A549 (cell line): Measurements from ENCODE around the gene NUDT6. TPM values are rescaled to one million over a fixed set of nuclear protein-coding genes. Genes with fewer than 3 reads are reported as not detected.
A peak's percentile ranks its signal among the peaks of the same experiment; 100 is the strongest.
"Not testable (repeated sequence)": the region's sequence is repeated elsewhere in the genome, so short reads cannot be mapped to it uniquely, and the experiment has no call there.

Experiments used
- ATAC-seq, 2 experiments: fragments of 200-7000 bp in 1 of 2; fragments of >200 bp in 1 of 2; cut with Nextera tagmentation in 1 of 2; cut with Tn5 transposase in 1 of 2; 3 replicates each; pipeline versions ENCODE4 v1.8.0 to v1.9.1; 2018 to 2020; ENCODE audit warnings: mild to moderate bottlenecking in 1 of 2, moderate library complexity in 1 of 2
- CTCF ChIA-PET: fragments of 300-600 bp; sonication (Branson Sonifier 250); formaldehyde crosslinking; extraction: SDS; loops from one replicate; lab custom pipeline; 2021; ENCODE audit warnings: antibody characterized with exemption, inconsistent platforms; lab: Yijun Ruan, JAX
- POLR2A ChIA-PET: fragments of 350-600 bp; formaldehyde crosslinking; extraction: SDS; loops from one replicate; lab custom pipeline; 2021; ENCODE audit warnings: antibody characterized with exemption, inconsistent platforms; lab: Yijun Ruan, JAX
- DNase-seq, 2 experiments: peaks; one replicate each; pipeline versions ENCODE4 v3.0.0 to v3.0.0-alpha.2; 2011 to 2016; ENCODE audit warnings: low read depth in 1 of 2, low spot score in 1 of 2
- FAIRE-seq: peaks from 2 replicates; lab custom pipeline; 2011; peaks lifted over from hg19 to GRCh38; lab: Jason Lieb, UNC
- H3K27ac ChIP-seq, 2 experiments: fragments of >200 bp; sonication (Bioruptor Twin); formaldehyde crosslinking; 3 replicates each; pipeline ENCODE4 v1.5.1; 2016 to 2017
- H3K4me1 ChIP-seq: fragments of >200 bp; sonication (Bioruptor Twin); formaldehyde crosslinking; 3 replicates; pipeline ENCODE4 v1.6.1; 2016
- H3K4me2 ChIP-seq: fragments of >200 bp; sonication (Bioruptor Twin); formaldehyde crosslinking; 3 replicates; pipeline ENCODE4 v1.6.1; 2016
- H3K4me3 ChIP-seq: fragments of >200 bp; sonication (Bioruptor Twin); formaldehyde crosslinking; 3 replicates; pipeline ENCODE4 v1.5.1; 2016
- H3K9me3 ChIP-seq: fragments of >200 bp; sonication (Bioruptor Twin); formaldehyde crosslinking; 3 replicates; pipeline ENCODE4 v1.6.1; 2016
- CBX2 ChIP-seq: fragments of 200-600 bp; sonication (generic); IDR thresholded peaks from 2 replicates; pipeline ENCODE4 v1.6.1; 2016; ENCODE audit warnings: low read depth, mild to moderate bottlenecking, borderline replicate concordance
- CEBPB ChIP-seq, 2 experiments: fragments of >200 bp in 1 of 2; sonication (Bioruptor Twin) in 1 of 2; formaldehyde crosslinking in 1 of 2; IDR thresholded peaks; 2 replicates each; pipeline ENCODE4 v1.6.1; 2012 to 2016
- EHF ChIP-seq: fragments of 250-450 bp; sonication (Bioruptor Pico); IDR thresholded peaks from 2 replicates; pipeline ENCODE4 v1.5.0; 2020; ENCODE audit warnings: mild to moderate bottlenecking
- HEYL ChIP-seq: fragments of 250-450 bp; sonication (Bioruptor Pico); IDR thresholded peaks from 2 replicates; pipeline ENCODE4 v1.8.0; 2021; ENCODE audit warnings: mild to moderate bottlenecking, moderate library complexity
- JUN ChIP-seq, 2 experiments: fragments of >200 bp; sonication (Bioruptor Twin); formaldehyde crosslinking; IDR thresholded peaks; 2 replicates in 1 of 2; 3 replicates in 1 of 2; pipeline ENCODE4 v1.6.1; 2016 to 2017
- NFE2L2 ChIP-seq: fragments of 150-350 bp; conservative IDR thresholded peaks from 2 replicates; pipeline ENCODE4 v1.6.1; 2014; ENCODE audit warnings: low read length
- POLR2A ChIP-seq: IDR thresholded peaks from 2 replicates; pipeline ENCODE4 v1.6.1; 2012; ENCODE audit warnings: mild to moderate bottlenecking, low read length
- RARB ChIP-seq: fragments of 250-450 bp; sonication (Bioruptor Pico); IDR thresholded peaks from 2 replicates; pipeline ENCODE4 v1.8.0; 2021; ENCODE audit warnings: mild to moderate bottlenecking, moderate library complexity
- SREBF2 ChIP-seq: fragments of 450-650 bp; IDR thresholded peaks from 2 replicates; pipeline ENCODE4 v1.6.1; 2014; ENCODE audit warnings: mild to moderate bottlenecking, moderate library complexity
- ZC3H11A ChIP-seq: fragments of 450-650 bp; IDR thresholded peaks from 2 replicates; pipeline ENCODE4 v1.6.1; 2014; ENCODE audit warnings: antibody characterized with exemption, mild to moderate bottlenecking
- WGBS: methylation state at CpG from one replicate; pipeline ENCODE4 v1.1.6; 2017; ENCODE audit errors: missing lambda C conversion rate; 5-methylcytosine and 5-hydroxymethylcytosine counted together
- polyA plus RNA-seq, 4 experiments: library from polyadenylated mRNA; depleted of rRNA in 3 of 4; stranded (reverse); fragments of >200 nt; fragmentation: RNase III in 1 of 4; extraction: RNeasy Plus Mini Kit Qiagen cat#74134 plus additional on column Dnase treatment in 1 of 4; gene quantifications; 2 replicates in 3 of 4; 3 replicates in 1 of 4; pipeline ENCODE4 v1.2.3, GENCODE V29; 2011 to 2017
- TF ChIP-seq, protein P1 (sequence below): IDR thresholded peaks from 2 replicates; pipeline ENCODE4 v1.6.1; 2012
- TF ChIP-seq, protein P2 (sequence below): fragments of >200 bp; sonication (Bioruptor Twin); formaldehyde crosslinking; IDR thresholded peaks from 3 replicates; pipeline ENCODE4 v1.5.1; 2016
- TF ChIP-seq, protein P3 (sequence below): fragments of 150-350 bp; IDR thresholded peaks from 2 replicates; pipeline ENCODE4 v1.6.1; 2014; ENCODE audit warnings: low read depth, mild to moderate bottlenecking, low read length
- TF ChIP-seq, protein P4 (sequence below): IDR thresholded peaks from 2 replicates; pipeline ENCODE4 v1.6.1; 2012
- TF ChIP-seq, protein P5 (sequence below): fragments of 450-650 bp; IDR thresholded peaks from 2 replicates; pipeline ENCODE4 v1.6.1; 2014; ENCODE audit warnings: antibody characterized with exemption

NUDT6 gene
- polyA plus RNA-seq, 2 of the 4 experiments (the other 2 are of a cell fraction): 9.9 to 12.7 TPM

DNA sequence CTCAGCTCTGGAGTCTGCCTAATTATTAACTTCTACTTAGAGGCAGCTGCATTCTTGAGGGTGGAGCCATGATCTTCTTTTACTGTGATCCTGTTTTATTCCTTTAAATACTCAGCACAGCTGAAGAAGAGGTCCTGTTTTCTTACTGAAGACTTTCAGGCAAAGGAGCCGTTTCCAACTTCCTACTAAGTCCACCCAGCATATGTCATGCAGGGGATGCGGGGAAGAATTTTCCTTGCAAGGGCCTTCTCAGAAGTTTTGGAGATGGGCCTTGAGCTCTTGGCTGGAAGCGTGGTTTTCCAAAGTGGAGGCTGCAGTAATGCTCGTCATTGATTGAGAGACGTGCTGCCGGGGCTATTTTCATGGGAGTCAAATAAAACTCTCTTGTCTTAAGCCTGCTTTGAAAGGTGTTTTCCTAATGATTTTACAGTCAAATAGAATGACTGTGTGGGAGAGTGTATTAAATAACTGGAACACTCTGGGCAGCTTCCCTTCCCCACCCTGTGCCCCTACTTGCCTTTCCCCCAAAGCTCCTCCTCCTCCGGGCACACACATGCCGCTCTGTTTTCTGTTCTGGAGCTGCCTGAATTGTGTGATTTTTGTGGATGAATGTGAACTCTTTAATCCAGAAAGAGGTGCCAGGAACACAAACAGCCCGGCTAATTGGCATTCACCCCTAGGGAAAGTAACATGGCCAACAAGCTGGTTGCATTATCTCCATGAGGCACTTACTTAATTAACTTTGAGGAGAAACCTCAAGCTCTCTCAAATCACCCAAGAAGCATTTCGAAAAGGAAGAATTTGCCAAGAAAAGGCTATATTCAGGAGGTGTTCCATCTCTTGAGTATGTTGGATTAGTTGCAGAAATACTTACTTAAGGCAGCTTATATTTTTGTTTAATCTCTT lies 67.7 kb downstream of the NUDT6 start:
- FAIRE-seq: no peak
- no peaks in the 10 kb centered on the region for H3K9me3 ChIP-seq
- peak overlapping the region; percentile 3; the same call in 1 of the 3 replicates for H3K4me3 ChIP-seq
- CTCF ChIA-PET: interaction anchor here (0.6 to 1.3 kb wide), 5 partner anchors 8 to 97 kb away, joined by 3 to 4 read pairs (median 4); no protein-coding TSS in a partner anchor
- H3K27ac ChIP-seq: peak overlapping the region; percentile 63 to 77
- 44% methylated on average over 10 of the region's 10 CpGs for WGBS
- TF ChIP-seq NFE2L2 (no peak), RARB (CRISPR knock-in tag) (no peak), SREBF2 (no peak), CEBPB (IDR thresholded peaks at IDR 0.05) (no peak), CBX2 (no peak), EHF (CRISPR knock-in tag) (no peak), POLR2A (no peak), ZC3H11A (no peak), JUN (IDR thresholded peaks at IDR 0.05) (no peak), HEYL (CRISPR knock-in tag) (no peak)
- TF ChIP-seq, protein P1, sequence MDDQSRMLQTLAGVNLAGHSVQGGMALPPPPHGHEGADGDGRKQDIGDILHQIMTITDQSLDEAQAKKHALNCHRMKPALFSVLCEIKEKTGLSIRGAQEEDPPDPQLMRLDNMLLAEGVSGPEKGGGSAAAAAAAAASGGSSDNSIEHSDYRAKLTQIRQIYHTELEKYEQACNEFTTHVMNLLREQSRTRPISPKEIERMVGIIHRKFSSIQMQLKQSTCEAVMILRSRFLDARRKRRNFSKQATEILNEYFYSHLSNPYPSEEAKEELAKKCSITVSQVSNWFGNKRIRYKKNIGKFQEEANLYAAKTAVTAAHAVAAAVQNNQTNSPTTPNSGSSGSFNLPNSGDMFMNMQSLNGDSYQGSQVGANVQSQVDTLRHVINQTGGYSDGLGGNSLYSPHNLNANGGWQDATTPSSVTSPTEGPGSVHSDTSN: no peak
- TF ChIP-seq, protein P2, sequence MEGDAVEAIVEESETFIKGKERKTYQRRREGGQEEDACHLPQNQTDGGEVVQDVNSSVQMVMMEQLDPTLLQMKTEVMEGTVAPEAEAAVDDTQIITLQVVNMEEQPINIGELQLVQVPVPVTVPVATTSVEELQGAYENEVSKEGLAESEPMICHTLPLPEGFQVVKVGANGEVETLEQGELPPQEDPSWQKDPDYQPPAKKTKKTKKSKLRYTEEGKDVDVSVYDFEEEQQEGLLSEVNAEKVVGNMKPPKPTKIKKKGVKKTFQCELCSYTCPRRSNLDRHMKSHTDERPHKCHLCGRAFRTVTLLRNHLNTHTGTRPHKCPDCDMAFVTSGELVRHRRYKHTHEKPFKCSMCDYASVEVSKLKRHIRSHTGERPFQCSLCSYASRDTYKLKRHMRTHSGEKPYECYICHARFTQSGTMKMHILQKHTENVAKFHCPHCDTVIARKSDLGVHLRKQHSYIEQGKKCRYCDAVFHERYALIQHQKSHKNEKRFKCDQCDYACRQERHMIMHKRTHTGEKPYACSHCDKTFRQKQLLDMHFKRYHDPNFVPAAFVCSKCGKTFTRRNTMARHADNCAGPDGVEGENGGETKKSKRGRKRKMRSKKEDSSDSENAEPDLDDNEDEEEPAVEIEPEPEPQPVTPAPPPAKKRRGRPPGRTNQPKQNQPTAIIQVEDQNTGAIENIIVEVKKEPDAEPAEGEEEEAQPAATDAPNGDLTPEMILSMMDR: no peak
- TF ChIP-seq, protein P3, sequence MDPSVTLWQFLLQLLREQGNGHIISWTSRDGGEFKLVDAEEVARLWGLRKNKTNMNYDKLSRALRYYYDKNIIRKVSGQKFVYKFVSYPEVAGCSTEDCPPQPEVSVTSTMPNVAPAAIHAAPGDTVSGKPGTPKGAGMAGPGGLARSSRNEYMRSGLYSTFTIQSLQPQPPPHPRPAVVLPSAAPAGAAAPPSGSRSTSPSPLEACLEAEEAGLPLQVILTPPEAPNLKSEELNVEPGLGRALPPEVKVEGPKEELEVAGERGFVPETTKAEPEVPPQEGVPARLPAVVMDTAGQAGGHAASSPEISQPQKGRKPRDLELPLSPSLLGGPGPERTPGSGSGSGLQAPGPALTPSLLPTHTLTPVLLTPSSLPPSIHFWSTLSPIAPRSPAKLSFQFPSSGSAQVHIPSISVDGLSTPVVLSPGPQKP: no peak
- TF ChIP-seq, protein P4, sequence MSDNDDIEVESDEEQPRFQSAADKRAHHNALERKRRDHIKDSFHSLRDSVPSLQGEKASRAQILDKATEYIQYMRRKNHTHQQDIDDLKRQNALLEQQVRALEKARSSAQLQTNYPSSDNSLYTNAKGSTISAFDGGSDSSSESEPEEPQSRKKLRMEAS: no peak
- POLR2A ChIA-PET: interaction anchor here (1.0 kb wide), 1 partner anchor 9 kb away, joined by 3 read pairs; no protein-coding TSS in a partner anchor
- peak overlapping the region; percentile 81 for H3K4me2 ChIP-seq
- H3K4me1 ChIP-seq: peaks cover 88% of the 10 kb centered on the region
- peak; percentile 28 to 67; a peak in 3 of 6 replicates for ATAC-seq
- no peak for DNase-seq

DNA sequence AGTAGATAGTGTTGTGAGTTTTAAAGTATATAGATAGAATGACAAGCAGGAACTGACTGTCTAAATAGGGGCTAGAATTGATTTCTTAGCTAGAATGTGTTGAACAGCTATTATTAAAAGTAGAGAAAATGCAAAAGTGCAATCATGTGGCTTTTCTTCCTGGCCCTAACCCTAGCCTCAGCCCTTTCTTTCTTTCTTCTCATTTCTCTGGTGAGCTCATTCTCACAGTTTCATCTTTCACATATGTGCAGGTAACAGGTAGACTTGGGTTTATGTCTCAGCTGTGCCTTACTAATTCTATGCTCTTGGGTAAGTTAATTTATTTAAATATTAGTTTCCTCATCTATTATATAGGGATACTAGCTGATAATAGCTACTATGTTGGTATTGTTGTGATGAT lies 70.8 kb downstream of the NUDT6 start:
- H3K27ac ChIP-seq: no peak overlapping the region
- no peaks in the 10 kb centered on the region for H3K9me3 ChIP-seq
- POLR2A ChIA-PET: no interaction called here
- peaks cover 73% of the 10 kb centered on the region for H3K4me1 ChIP-seq
- FAIRE-seq (no peak), DNase-seq (no peak), ATAC-seq (no peak)
- CTCF ChIA-PET: interaction anchor here (0.8 kb wide), 1 partner anchor 63 kb away, joined by 4 read pairs; no protein-coding TSS in a partner anchor
- H3K4me2 ChIP-seq: peak overlapping the region; percentile 15; the same call in 1 of the 3 replicates
- H3K4me3 ChIP-seq: no peak overlapping the region
- TF ChIP-seq NFE2L2 (no peak), RARB (CRISPR knock-in tag) (no peak)
- TF ChIP-seq, protein P2: no peak
- TF ChIP-seq, protein P1: no peak
- TF ChIP-seq, protein P5, sequence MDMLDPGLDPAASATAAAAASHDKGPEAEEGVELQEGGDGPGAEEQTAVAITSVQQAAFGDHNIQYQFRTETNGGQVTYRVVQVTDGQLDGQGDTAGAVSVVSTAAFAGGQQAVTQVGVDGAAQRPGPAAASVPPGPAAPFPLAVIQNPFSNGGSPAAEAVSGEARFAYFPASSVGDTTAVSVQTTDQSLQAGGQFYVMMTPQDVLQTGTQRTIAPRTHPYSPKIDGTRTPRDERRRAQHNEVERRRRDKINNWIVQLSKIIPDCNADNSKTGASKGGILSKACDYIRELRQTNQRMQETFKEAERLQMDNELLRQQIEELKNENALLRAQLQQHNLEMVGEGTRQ: no peak

DNA sequence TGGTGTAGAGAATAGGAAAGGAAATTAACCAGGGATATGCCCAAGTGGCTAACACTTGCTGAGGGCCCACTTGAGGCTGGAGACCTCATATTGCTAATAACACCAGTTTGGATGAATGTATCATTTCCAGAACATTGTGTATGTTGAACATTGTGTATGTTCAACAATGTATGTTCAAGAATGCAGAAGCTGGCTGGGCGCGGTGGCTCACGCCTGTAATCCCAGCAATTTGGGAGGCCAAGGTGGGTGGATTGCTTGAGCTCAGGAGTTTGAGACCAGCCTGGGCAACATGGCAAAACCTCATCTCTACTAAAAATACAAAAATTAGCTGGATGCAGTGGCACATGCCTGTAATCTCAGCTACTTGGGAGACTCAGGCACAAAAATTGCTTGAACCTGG lies 72.6 kb downstream of the NUDT6 start:
- peak overlapping the region in 1 of 2 experiments; percentile 29; a peak in 2 of 6 replicates for H3K27ac ChIP-seq
- H3K9me3 ChIP-seq, FAIRE-seq, H3K4me3 ChIP-seq, H3K4me2 ChIP-seq, POLR2A ChIA-PET, ATAC-seq, DNase-seq: not testable (repeated sequence)
- WGBS: 94% methylated on average over 3 of the region's 3 CpGs
- CTCF ChIA-PET: interaction anchor here (0.6 kb wide), 1 partner anchor 21 kb away, joined by 3 read pairs; no protein-coding TSS in a partner anchor
- H3K4me1 ChIP-seq: peaks cover 65% of the 10 kb centered on the region
